PFSK-1 (cell line): ENCODE measurements around the gene NPHS1.

Experiments used
- POLR2AphosphoS5 ChIP-seq: IDR thresholded peaks from 2 replicates; pipeline ENCODE4 v1.6.1; 2012; ENCODE audit warnings: low read depth, mild to moderate bottlenecking, control low read depth, low read length, moderate library complexity
- SIN3A ChIP-seq: IDR thresholded peaks from 2 replicates; pipeline ENCODE4 v1.6.1; 2012; ENCODE audit warnings: mild to moderate bottlenecking, low read length, moderate library complexity, borderline replicate concordance; ENCODE audit not compliant: insufficient read depth
- TAF1 ChIP-seq: IDR thresholded peaks from 2 replicates; pipeline ENCODE4 v1.6.1; 2012; ENCODE audit warnings: low read length, control low read depth, borderline replicate concordance; ENCODE audit not compliant: insufficient read depth
- TF ChIP-seq, protein P1 (sequence below), 2 experiments: IDR thresholded peaks; 2 replicates each; pipeline versions ENCODE4 v1.6.1 to v1.8.0; 2011 to 2012; ENCODE audit warnings: low read depth in 2 of 2, low read length in 2 of 2, control low read depth in 1 of 2, inconsistent platforms in 1 of 2, mild to moderate bottlenecking in 1 of 2, moderate library complexity in 1 of 2; ENCODE audit not compliant: insufficient read depth in 1 of 2

- TF ChIP-seq TAF1 (no peak), POLR2AphosphoS5 (no peak), SIN3A (no peak)
- TF ChIP-seq, protein P1, sequence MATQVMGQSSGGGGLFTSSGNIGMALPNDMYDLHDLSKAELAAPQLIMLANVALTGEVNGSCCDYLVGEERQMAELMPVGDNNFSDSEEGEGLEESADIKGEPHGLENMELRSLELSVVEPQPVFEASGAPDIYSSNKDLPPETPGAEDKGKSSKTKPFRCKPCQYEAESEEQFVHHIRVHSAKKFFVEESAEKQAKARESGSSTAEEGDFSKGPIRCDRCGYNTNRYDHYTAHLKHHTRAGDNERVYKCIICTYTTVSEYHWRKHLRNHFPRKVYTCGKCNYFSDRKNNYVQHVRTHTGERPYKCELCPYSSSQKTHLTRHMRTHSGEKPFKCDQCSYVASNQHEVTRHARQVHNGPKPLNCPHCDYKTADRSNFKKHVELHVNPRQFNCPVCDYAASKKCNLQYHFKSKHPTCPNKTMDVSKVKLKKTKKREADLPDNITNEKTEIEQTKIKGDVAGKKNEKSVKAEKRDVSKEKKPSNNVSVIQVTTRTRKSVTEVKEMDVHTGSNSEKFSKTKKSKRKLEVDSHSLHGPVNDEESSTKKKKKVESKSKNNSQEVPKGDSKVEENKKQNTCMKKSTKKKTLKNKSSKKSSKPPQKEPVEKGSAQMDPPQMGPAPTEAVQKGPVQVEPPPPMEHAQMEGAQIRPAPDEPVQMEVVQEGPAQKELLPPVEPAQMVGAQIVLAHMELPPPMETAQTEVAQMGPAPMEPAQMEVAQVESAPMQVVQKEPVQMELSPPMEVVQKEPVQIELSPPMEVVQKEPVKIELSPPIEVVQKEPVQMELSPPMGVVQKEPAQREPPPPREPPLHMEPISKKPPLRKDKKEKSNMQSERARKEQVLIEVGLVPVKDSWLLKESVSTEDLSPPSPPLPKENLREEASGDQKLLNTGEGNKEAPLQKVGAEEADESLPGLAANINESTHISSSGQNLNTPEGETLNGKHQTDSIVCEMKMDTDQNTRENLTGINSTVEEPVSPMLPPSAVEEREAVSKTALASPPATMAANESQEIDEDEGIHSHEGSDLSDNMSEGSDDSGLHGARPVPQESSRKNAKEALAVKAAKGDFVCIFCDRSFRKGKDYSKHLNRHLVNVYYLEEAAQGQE (IDR thresholded peaks at IDR 0.05; ENCODE audit: insufficient read depth in 1 of 2, low read depth in 2 of 2, low read length in 2 of 2): peak in 1 of 2 experiments; percentile 57; a peak in 1 of 4 replicates
Observed at GRCh38 chr19:35846038-35846668, 6.2 kb downstream of the NPHS1 start.
